NCI-H1105 (cell line): ENCODE measurements around the gene CCDC33.
A peak's percentile ranks its signal among the peaks of the same experiment; 100 is the strongest.

Experiments used
- DNase-seq: peaks from one replicate; lab custom pipeline; 2025; lab: John Stamatoyannopoulos, UW

The CCDC33 gene

DNA sequence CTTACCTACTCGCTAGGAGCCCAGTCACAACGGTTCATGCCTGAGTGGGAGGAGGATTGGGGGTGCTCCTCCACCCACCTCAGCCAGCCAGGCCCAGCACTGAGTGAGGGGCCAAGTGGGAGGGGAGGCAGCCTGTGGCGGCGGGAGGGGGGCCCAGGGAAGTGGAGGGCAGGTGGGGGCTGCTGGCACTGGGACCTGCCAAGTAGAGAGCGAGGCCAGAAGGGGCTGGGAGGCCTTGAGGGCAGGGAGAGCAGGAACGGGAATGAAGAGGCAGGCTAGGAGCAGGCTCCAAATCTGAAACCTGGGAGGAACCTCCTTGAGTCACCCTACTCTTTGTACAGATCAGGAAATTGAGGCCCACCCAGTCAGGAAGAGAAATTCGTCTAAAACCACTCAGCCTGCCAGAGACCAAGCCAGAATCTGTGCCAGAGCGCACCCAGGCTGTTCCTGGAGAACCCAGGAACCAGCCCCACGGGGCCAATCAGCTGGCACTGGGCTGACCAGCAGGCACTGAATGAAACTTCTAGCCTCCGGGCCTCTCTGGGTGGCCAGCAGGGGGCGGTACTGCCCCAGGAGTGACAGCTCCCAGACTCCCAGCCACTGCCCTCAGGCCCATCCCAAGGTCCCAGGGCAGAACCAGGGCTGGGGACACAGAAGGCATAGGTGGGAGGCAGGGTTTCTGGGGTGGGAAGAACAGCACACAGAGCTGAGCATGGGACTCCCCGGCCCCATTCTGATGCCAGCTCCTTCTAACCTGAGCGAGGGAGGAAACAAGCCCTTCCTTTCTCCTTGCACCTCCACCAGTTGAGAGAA, 146.1 kb downstream of the CCDC33 start:
- peak; percentile 5 for DNase-seq

DNA sequence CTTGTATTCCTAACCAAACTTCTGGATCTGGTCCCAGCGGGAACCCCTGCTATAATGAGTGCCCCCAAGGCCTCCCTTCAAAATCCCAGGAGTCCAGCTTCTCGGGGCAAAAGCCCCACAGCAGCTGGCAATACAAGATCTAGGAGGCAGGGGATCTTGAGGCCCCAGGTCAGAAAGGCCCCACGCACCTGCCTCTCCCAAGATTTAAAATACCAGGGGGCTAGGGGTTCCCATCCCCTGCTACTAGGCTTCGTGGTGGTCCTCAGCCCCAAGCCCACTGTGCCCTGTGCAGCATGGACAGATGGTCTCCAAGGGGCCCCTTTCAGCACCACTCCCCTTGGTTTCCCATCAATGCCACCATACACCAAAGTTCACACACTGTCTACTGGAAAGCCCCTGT, 147.2 kb downstream of the CCDC33 start:
- DNase-seq = no peak

DNA sequence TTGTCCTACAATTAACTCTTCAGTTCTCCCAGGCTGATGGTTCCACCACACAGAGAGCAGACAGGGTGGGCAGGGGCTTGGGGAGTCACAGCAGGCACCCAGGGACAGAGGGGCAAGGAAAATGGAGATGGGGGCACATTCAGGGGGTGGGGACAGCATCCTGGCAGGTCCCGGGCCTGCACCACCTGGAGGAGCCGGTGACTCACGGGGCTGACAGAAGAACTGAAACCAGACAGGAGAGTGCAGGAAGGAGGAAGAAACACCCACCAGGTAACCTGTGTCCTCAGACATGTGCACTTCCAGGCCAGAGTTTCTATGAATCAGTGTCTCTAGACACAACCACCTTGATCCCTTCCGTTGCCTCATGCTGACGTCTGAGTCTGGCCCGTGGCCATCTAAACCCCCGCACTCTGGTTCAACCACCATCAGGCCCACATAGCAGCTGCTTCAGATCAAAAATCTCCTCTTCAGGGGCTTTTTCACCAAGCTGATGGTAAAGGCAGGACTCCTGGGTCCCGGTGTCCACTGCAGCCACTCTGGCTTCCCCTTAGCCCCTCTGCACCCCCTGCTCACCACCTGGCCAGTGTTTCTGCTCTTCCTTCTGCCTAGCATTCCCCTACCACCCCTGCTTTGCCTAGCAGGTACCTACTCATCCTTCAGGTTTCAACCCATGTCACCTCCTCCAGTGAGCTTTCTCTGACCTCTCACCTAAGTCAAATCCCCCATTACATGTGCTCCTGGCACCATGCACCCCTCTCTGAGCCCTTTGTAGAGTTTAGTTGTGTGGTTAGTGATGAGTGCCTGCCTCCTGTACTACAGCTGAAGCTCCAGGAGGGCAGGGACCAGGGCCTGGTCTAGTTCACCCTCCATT, 147.8 kb downstream of the CCDC33 start:
- DNase-seq = no peak

DNA sequence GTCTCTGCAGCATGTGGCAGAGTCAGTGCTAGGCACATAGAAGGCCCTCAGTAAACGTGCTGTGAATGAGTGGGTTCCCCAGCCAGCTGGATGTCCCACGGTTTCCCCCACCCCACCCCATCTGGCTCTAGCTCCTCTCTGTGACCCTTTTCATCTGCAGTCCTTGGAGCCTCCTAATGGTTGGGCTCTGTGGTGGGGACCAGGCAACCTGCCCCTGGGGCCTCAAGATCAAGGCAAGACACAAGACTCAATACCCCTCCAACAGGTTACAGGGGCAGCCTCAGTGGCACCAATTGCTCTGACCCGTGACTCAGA, 148.4 kb downstream of the CCDC33 start:
- DNase-seq = no peak

DNA sequence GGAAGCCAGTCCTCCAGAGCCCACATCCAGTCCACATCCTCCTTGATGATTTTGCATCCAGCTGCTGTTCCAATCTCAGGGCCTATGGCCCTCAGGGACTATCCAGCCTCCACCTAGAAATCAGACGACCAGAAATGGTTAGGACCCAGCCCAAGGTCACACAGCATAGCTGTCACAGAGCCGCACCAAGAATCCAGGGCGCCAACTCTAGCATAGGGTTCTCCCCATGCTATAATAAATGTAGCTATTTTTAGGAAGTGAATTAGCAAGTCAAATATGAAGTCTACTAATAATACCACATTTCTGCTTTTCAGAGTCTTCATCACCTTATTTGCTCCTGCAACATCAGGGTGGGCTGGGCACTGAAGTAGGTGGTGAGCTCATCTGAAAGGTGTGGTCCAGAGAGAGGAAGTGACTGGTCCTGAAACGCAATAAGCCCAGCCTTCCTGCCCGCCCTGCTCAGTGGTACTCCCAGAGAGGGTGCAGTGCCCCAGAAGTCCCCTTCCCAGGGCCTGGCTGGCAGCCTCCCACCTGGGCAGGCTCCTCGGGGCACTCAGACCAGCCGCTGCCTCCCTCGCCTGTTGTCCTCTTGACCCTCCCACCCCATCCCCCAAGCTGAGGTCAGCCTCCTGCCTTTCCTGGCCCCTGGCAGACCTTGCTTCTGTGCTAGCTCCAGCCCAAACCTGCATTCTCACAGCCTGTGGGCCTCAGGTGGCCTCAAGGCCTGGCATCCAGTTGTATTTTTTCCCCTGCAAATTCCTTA, 148.9 kb downstream of the CCDC33 start:
- no peak for DNase-seq

DNA sequence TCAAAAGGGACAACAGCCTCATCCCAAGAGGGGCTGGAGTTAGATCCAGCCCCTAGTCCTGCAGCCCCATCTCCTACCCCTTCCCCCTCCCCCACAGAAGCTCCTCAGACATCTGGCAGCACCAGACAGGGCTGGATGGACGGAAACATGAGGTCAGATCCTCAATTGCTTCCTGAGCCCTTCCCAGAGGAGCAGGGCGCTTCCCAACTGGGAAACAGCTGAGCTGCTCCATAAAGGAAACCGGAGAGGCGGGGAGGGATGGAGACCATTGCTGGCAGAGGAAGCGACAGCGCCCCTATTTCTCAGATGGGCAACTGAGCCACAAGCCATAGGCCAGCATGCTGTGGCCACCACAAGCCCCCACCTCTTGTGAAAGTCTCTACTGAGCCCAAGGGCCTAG, 149.6 kb downstream of the CCDC33 start:
- no peak for DNase-seq
